Choroid plexus epithelial cell (primary cell): ENCODE data around the gene ADGRF4.

Source experiments
- DNase-seq: peaks from one replicate; pipeline ENCODE4 v3.0.0-alpha.2; 2010; ENCODE audit warnings: low read depth
- H3K4me3 ChIP-seq: 2 replicates; pipeline ENCODE4 v1.5.1; 2011; ENCODE audit warnings: low read depth, mild to moderate bottlenecking, control low read depth, low read length, moderate library complexity
- CTCF ChIP-seq: conservative IDR thresholded peaks from 2 replicates; pipeline ENCODE4 v1.5.1; 2011; ENCODE audit warnings: low read depth, mild to moderate bottlenecking, control low read depth, inconsistent platforms, low read length, moderate library complexity

Gene ADGRF4

GRCh38 chr6:47661960-47662359, 36.4 kb upstream of the ADGRF4 start:
- DNase-seq: no peak
- no peak overlapping the region for H3K4me3 ChIP-seq
- no peak for TF ChIP-seq CTCF

GRCh38 chr6:47663462-47664216, 34.7 kb upstream of the ADGRF4 start:
- no peak for TF ChIP-seq CTCF
- no peak for DNase-seq
- H3K4me3 ChIP-seq: no peak overlapping the region

GRCh38 chr6:47665112-47665511, 33.3 kb upstream of the ADGRF4 start:
- H3K4me3 ChIP-seq: no peak overlapping the region
- no peak for TF ChIP-seq CTCF
- no peak for DNase-seq

- TF ChIP-seq CTCF: no peak
- DNase-seq: peak; percentile 39
- H3K4me3 ChIP-seq: no peak overlapping the region
These were observed 28.5 kb upstream of the ADGRF4 start for GRCh38 chr6:47669684-47670513.

GRCh38 chr6:47670851-47671250, 27.5 kb upstream of the ADGRF4 start:
- no peak for TF ChIP-seq CTCF
- DNase-seq: no peak
- H3K4me3 ChIP-seq: no peak overlapping the region

GRCh38 chr6:47671777-47672176, 26.6 kb upstream of the ADGRF4 start:
- no peak overlapping the region for H3K4me3 ChIP-seq
- no peak for DNase-seq
- TF ChIP-seq CTCF: no peak
